WTC11 (cell line): ENCODE measurements around the gene NIN. TPM values are rescaled to one million over a fixed set of nuclear protein-coding genes. Genes with fewer than 3 reads are reported as not detected.

Experiments used
- ATAC-seq: fragments of 200-7000 bp; cut with Tn5 transposase; 2 replicates; pipeline ENCODE4 v1.10.0; 2021; ENCODE audit warnings: mild to moderate bottlenecking, moderate library complexity
- CTCF ChIA-PET: fragments of 300-600 bp; sonication (Branson Sonifier 250); formaldehyde crosslinking; loops from one replicate; lab custom pipeline; 2021; ENCODE audit warnings: antibody characterized with exemption; lab: Charles Lee
- POLR2A ChIA-PET: fragments of 350-600 bp; sonication (Branson Sonifier 250); formaldehyde crosslinking; loops from one replicate; lab custom pipeline; 2021; ENCODE audit warnings: antibody characterized with exemption; lab: Charles Lee
- DNase-seq: peaks from one replicate; pipeline ENCODE4 v3.0.0; 2021; ENCODE audit warnings: low spot score
- H3K27ac Mint-ChIP-seq: 2 replicates; pipeline ENCODE4 v1.8.0; 2021; ENCODE audit warnings: mixed read lengths
- H3K27me3 Mint-ChIP-seq: 2 replicates; pipeline ENCODE4 v1.8.0; 2021; ENCODE audit warnings: low read depth, mild to moderate bottlenecking, moderate library complexity, mixed read lengths
- H3K36me3 Mint-ChIP-seq: 2 replicates; pipeline ENCODE4 v1.8.0; 2021; ENCODE audit warnings: mixed read lengths
- H3K4me1 Mint-ChIP-seq: 2 replicates; pipeline ENCODE4 v1.8.0; 2022; ENCODE audit warnings: mixed read lengths
- H3K4me3 Mint-ChIP-seq: 2 replicates; pipeline ENCODE4 v1.8.0; 2021; ENCODE audit warnings: mild to moderate bottlenecking, moderate library complexity, mixed read lengths
- H3K9me3 Mint-ChIP-seq: 2 replicates; pipeline ENCODE4 v1.8.0; 2021; ENCODE audit warnings: mixed read lengths
- ATF2 ChIP-seq: sonication (generic); formaldehyde crosslinking; IDR thresholded peaks from 2 replicates; pipeline ENCODE4 v1.8.1; 2022; ENCODE audit warnings: low read depth, missing genetic modification reagents, borderline replicate concordance
- CDX4 ChIP-seq: fragments of 250-450 bp; sonication (Bioruptor Pico); IDR thresholded peaks from 2 replicates; pipeline ENCODE4 v1.9.0; 2021; ENCODE audit warnings: moderate library complexity, mild to moderate bottlenecking, inconsistent platforms, borderline replicate concordance
- E2F4 ChIP-seq: sonication (generic); formaldehyde crosslinking; IDR thresholded peaks from 2 replicates; pipeline ENCODE4 v1.8.1; 2022; ENCODE audit warnings: low read depth, mild to moderate bottlenecking, moderate library complexity, missing genetic modification reagents, borderline replicate concordance
- FOXP4 ChIP-seq: sonication (generic); formaldehyde crosslinking; IDR thresholded peaks from 2 replicates; pipeline ENCODE4 v1.8.0; 2022; ENCODE audit warnings: mild to moderate bottlenecking, missing genetic modification reagents
- KAT7 ChIP-seq: sonication (generic); formaldehyde crosslinking; IDR thresholded peaks from 2 replicates; pipeline ENCODE4 v1.8.1; 2023; ENCODE audit warnings: missing genetic modification reagents, mild to moderate bottlenecking, borderline replicate concordance
- ZBTB21 ChIP-seq: sonication (generic); formaldehyde crosslinking; IDR thresholded peaks from 2 replicates; pipeline ENCODE4 v1.8.1; 2023; ENCODE audit warnings: mild to moderate bottlenecking, missing genetic modification reagents, borderline replicate concordance
- ZNF138 ChIP-seq: sonication (generic); formaldehyde crosslinking; conservative IDR thresholded peaks from 2 replicates; pipeline ENCODE4 v1.8.1; 2022; ENCODE audit warnings: mild to moderate bottlenecking, moderate library complexity, missing genetic modification reagents
- ZNF281 ChIP-seq: sonication (generic); formaldehyde crosslinking; IDR thresholded peaks from 2 replicates; pipeline ENCODE4 v1.8.0; 2023; ENCODE audit warnings: mild to moderate bottlenecking, missing genetic modification reagents
- ZNF317 ChIP-seq: sonication (generic); formaldehyde crosslinking; IDR thresholded peaks from 2 replicates; pipeline ENCODE4 v1.8.1; 2023; ENCODE audit warnings: low read depth, mild to moderate bottlenecking, moderate library complexity, missing genetic modification reagents, borderline replicate concordance
- ZNF396 ChIP-seq: fragments of 250-450 bp; sonication (Bioruptor Pico); IDR thresholded peaks from 2 replicates; pipeline ENCODE4 v1.8.0; 2021; ENCODE audit warnings: mild to moderate bottlenecking, moderate library complexity, borderline replicate concordance
- ZNF532 ChIP-seq: fragments of 250-450 bp; sonication (Bioruptor Pico); IDR thresholded peaks from 2 replicates; pipeline ENCODE4 v1.9.0; 2021; ENCODE audit warnings: mild to moderate bottlenecking, borderline replicate concordance
- total RNA-seq: library from RNA; stranded (reverse); gene quantifications from 3 replicates; pipeline ENCODE4 v1.2.3, GENCODE V29; 2021

NIN gene
- total RNA-seq, 1 experiment from 2014 or later, result 23.8 TPM

- TF ChIP-seq CDX4 (CRISPR knock-in tag), result no peak
- no peak for TF ChIP-seq ZNF532
- TF ChIP-seq ATF2 (CRISPR knock-in tag), result no peak
Observed at GRCh38 chr14:50775357-50775756, 55.6 kb downstream of the NIN start (continued).

- ATAC-seq (no peak), DNase-seq (no peak)
- Mint-ChIP-seq H3K27me3 (no peaks in the 10 kb centered on the region), H3K4me3 (no peak overlapping the region), H3K27ac (peak overlapping the region; percentile 43), H3K9me3 (no peaks in the 10 kb centered on the region), H3K36me3 (peaks cover 31% of the 10 kb centered on the region), H3K4me1 (peaks cover 16% of the 10 kb centered on the region)
- TF ChIP-seq E2F4 (CRISPR knock-in tag) (no peak), ZNF281 (CRISPR knock-in tag) (no peak), ZNF396 (no peak), FOXP4 (no peak), KAT7 (CRISPR knock-in tag) (no peak), ZNF317 (CRISPR knock-in tag) (no peak), ZNF138 (CRISPR knock-in tag) (no peak), ZBTB21 (CRISPR knock-in tag) (no peak), ATF2 (CRISPR knock-in tag) (no peak)
- CTCF ChIA-PET, result interaction anchor here (0.8 to 4.7 kb wide), 20 partner anchors 11 to 243 kb away, joined by 3 to 56 read pairs (median 7); partner anchors contain the start of gene ATL1
- POLR2A ChIA-PET, result no interaction called here
Observed at GRCh38 chr14:50774542-50775267, 56.3 kb downstream of the NIN start.
